ENCODE data around the gene CDKN1B. TPM values are rescaled to one million over a fixed set of nuclear protein-coding genes. Genes with fewer than 3 reads are reported as not detected.

Gene CDKN1B
- total RNA-seq, 5 donors from 2014 or later (not counting 1 experiment from before 2014, with no cell fraction given), result 170 to 246 (median 188) TPM

GRCh38 chr12:12718381-12718759, 1.2 kb downstream of the CDKN1B start:
- peak in 1 of 35 experiments; percentile 5 for DNase-seq

DNA sequence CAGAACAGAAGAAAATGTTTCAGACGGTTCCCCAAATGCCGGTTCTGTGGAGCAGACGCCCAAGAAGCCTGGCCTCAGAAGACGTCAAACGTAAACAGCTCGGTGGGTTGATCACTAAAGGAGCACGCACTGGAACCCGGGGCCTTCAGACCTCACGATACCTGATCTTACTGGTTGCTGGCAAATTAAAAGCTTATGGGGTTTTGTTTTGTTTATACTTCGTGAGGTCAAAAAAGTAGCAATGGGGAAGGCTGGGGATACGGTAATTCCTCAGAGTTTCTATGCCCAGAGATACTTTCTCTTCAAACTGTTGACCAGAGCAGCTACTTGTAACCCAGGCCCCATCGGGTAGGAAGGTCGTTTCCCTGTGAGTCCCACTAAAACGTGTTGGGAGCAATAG, 1.7 kb downstream of the CDKN1B start:
- POLR2A ChIA-PET, result interaction anchor here (0.6 to 2.3 kb wide), 7 partner anchors 8 to 382 kb away, joined by 3 to 11 read pairs (median 4); partner anchors contain the start of gene BORCS5 (in 1 of the 2)
- CTCF ChIA-PET, result interaction anchor here (0.6 to 5.8 kb wide), 3 partner anchors 18 to 1163 kb away, joined by 3 to 46 read pairs (median 4); no protein-coding TSS in a partner anchor
- Histone ChIP-seq H3K27me3 (replicated peaks in 1 of 2; ENCODE audit: control insufficient read depth in 2 of 2, extremely low read depth in 1 of 2, insufficient read depth in 2 of 2, low read length in 1 of 2) (no peaks in the 10 kb centered on the region), H3K27ac (ENCODE audit: low read length) (peak overlapping the region; percentile 97), H3K9me3 (no peaks in the 10 kb centered on the region), H3K4me1 (ENCODE audit: control insufficient read depth in 1 of 2, extremely low read depth in 1 of 2, insufficient read depth in 2 of 2, low read length in 2 of 2) (peaks cover 21 to 43% of the 10 kb centered on the region in 2 experiments), H3K36me3 (ENCODE audit: control insufficient read depth in 2 of 2, extremely low read depth in 1 of 2, insufficient read depth in 1 of 2, low read length in 1 of 2) (peaks cover 0 to 36% of the 10 kb centered on the region in 2 donors), H3K4me3 (ENCODE audit: control insufficient read depth in 1 of 2, extremely low read depth in 1 of 2, low read length in 1 of 2) (peak overlapping the region; percentile 94 to 100)
- Mint-ChIP-seq H3K4me3 (peak overlapping the region; percentile 93 to 99 (median 99)), H3K36me3 (peaks cover 43% of the 10 kb centered on the region), H3K27ac (peak overlapping the region; percentile 97 to 99), H3K4me1 (peaks cover 32 to 57% (median 47%) of the 10 kb centered on the region in 3 donors), H3K27me3 (no peaks in the 10 kb centered on the region), H3K9me3 (no peaks in the 10 kb centered on the region)
- DNase-seq, result peak in 12 of 35 experiments; percentile 12 to 44 (median 24)
- WGBS (ENCODE audit: insufficient coverage), result 0% methylated on average over 11 of the region's 14 CpGs
- no peak for ATAC-seq (replicated peaks in 1 of 4)

More at GRCh38 chr12:12718381-12718759, 1.2 kb downstream of the CDKN1B start:
- Histone ChIP-seq H3K36me3 (ENCODE audit: control insufficient read depth in 2 of 2, extremely low read depth in 1 of 2, insufficient read depth in 1 of 2, low read length in 1 of 2) (peaks cover 0 to 36% of the 10 kb centered on the region in 2 donors), H3K9me3 (no peaks in the 10 kb centered on the region), H3K27me3 (replicated peaks in 1 of 2; ENCODE audit: control insufficient read depth in 2 of 2, extremely low read depth in 1 of 2, insufficient read depth in 2 of 2, low read length in 1 of 2) (no peaks in the 10 kb centered on the region), H3K27ac (ENCODE audit: low read length) (peak overlapping the region; percentile 97), H3K4me3 (ENCODE audit: control insufficient read depth in 1 of 2, extremely low read depth in 1 of 2, low read length in 1 of 2) (peak overlapping the region; percentile 94 to 100), H3K4me1 (ENCODE audit: control insufficient read depth in 1 of 2, extremely low read depth in 1 of 2, insufficient read depth in 2 of 2, low read length in 2 of 2) (peaks cover 26 to 44% of the 10 kb centered on the region in 2 experiments)
- ATAC-seq (replicated peaks in 1 of 4), result no peak
- 0% methylated on average over 1 of the region's 9 CpGs for WGBS (ENCODE audit: insufficient coverage)
- Mint-ChIP-seq H3K9me3 (no peaks in the 10 kb centered on the region), H3K27ac (peak overlapping the region; percentile 97 to 99), H3K36me3 (peaks cover 43% of the 10 kb centered on the region), H3K4me3 (peak overlapping the region; percentile 93 to 99 (median 99)), H3K4me1 (peaks cover 37 to 62% (median 52%) of the 10 kb centered on the region in 3 donors), H3K27me3 (no peaks in the 10 kb centered on the region)
- POLR2A ChIA-PET, result interaction anchor here (0.5 to 2.3 kb wide), 8 partner anchors 8 to 1684 kb away, joined by 3 to 11 read pairs (median 4); partner anchors contain the start of gene BORCS5 (in 1 of the 2)
- CTCF ChIA-PET, result interaction anchor here in 1 of 2 donors (0.6 to 5.8 kb wide), 2 partner anchors 19 to 83 kb away, joined by 3 to 46 read pairs; no protein-coding TSS in a partner anchor

GRCh38 chr12:12719496-12719895, 2.3 kb downstream of the CDKN1B start:
- H3K9me3 Mint-ChIP-seq, result no peaks in the 10 kb centered on the region
- DNase-seq (no peak), ATAC-seq (replicated peaks in 1 of 4) (no peak)
- no peaks in the 10 kb centered on the region for H3K9me3 ChIP-seq
- peak overlapping the region; percentile 94 to 100 for H3K4me3 ChIP-seq (ENCODE audit: control insufficient read depth in 1 of 2, extremely low read depth in 1 of 2, low read length in 1 of 2)
- no peaks in the 10 kb centered on the region for H3K27me3 ChIP-seq (replicated peaks in 1 of 2; ENCODE audit: control insufficient read depth in 2 of 2, extremely low read depth in 1 of 2, insufficient read depth in 2 of 2, low read length in 1 of 2)
- ChIA-PET CTCF (interaction anchor here (0.6 to 5.8 kb wide), 3 partner anchors 17 to 252 kb away, joined by 3 to 46 read pairs (median 4); no protein-coding TSS in a partner anchor), POLR2A (interaction anchor here in 1 of 2 donors (0.6 to 2.3 kb wide), 5 partner anchors 17 to 383 kb away, joined by 3 to 11 read pairs (median 3); partner anchors contain the start of gene BORCS5)
- peaks cover 43% of the 10 kb centered on the region for H3K36me3 Mint-ChIP-seq
- peak overlapping the region; percentile 93 to 99 (median 99) for H3K4me3 Mint-ChIP-seq
- H3K27ac Mint-ChIP-seq, result peak overlapping the region; percentile 97 to 99
- H3K27me3 Mint-ChIP-seq, result no peaks in the 10 kb centered on the region
- peaks cover 0 to 36% of the 10 kb centered on the region in 2 donors for H3K36me3 ChIP-seq (ENCODE audit: control insufficient read depth in 2 of 2, extremely low read depth in 1 of 2, insufficient read depth in 1 of 2, low read length in 1 of 2)
- peaks cover 29 to 50% (median 41%) of the 10 kb centered on the region in 3 donors for H3K4me1 Mint-ChIP-seq
- H3K27ac ChIP-seq (ENCODE audit: low read length), result peak overlapping the region; percentile 97
- H3K4me1 ChIP-seq (ENCODE audit: control insufficient read depth in 1 of 2, extremely low read depth in 1 of 2, insufficient read depth in 2 of 2, low read length in 2 of 2), result peaks cover 21 to 41% of the 10 kb centered on the region in 2 experiments
- WGBS (ENCODE audit: insufficient coverage), result no CpG with 5 or more reads among the region's 3 CpGs

DNA sequence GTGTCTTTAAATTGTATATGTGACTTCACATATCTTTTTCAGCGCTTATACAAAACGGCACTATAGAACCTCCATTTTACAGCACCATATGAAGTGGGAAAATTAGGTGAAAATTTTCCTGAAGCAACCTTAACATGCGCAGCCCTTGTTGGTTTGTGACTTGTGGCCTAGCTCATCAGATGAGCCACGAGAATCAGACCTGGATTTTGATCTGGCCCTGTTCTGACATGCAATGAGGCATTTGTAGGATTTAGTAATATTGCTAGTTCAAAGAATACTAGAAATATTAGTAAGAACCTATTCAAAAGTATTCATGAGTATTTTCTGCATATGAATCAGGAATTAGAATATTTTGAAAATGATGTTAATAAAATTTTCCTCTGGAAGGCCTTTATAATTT, 2.9 kb downstream of the CDKN1B start:
- no peaks in the 10 kb centered on the region for H3K27me3 ChIP-seq (replicated peaks in 1 of 2; ENCODE audit: control insufficient read depth in 2 of 2, extremely low read depth in 1 of 2, insufficient read depth in 2 of 2, low read length in 1 of 2)
- H3K4me3 Mint-ChIP-seq, result peak overlapping the region; percentile 93 to 99 (median 99)
- no peaks in the 10 kb centered on the region for H3K9me3 Mint-ChIP-seq
- no CpG with 5 or more reads among the region's 4 CpGs for WGBS (ENCODE audit: insufficient coverage)
- no peaks in the 10 kb centered on the region for H3K9me3 ChIP-seq
- H3K4me1 ChIP-seq (ENCODE audit: control insufficient read depth in 1 of 2, extremely low read depth in 1 of 2, insufficient read depth in 2 of 2, low read length in 2 of 2), result peaks cover 21 to 38% of the 10 kb centered on the region in 2 experiments
- POLR2A ChIA-PET, result interaction anchor here in 1 of 2 donors (1.0 to 2.3 kb wide), 2 partner anchors 23 to 363 kb away, joined by 3 to 11 read pairs; partner anchors contain the start of gene BORCS5
- H3K4me1 Mint-ChIP-seq, result peaks cover 25 to 45% (median 36%) of the 10 kb centered on the region in 3 donors
- peak overlapping the region; percentile 97 for H3K27ac ChIP-seq (ENCODE audit: low read length)
- peak overlapping the region in 1 of 2 donors; percentile 94 for H3K4me3 ChIP-seq (ENCODE audit: control insufficient read depth in 1 of 2, extremely low read depth in 1 of 2, low read length in 1 of 2)
- no peak for DNase-seq
- peaks cover 0 to 36% of the 10 kb centered on the region in 2 donors for H3K36me3 ChIP-seq (ENCODE audit: control insufficient read depth in 2 of 2, extremely low read depth in 1 of 2, insufficient read depth in 1 of 2, low read length in 1 of 2)
- no peak for ATAC-seq (replicated peaks in 1 of 4)
- no peaks in the 10 kb centered on the region for H3K27me3 Mint-ChIP-seq
- H3K27ac Mint-ChIP-seq, result peak overlapping the region; percentile 90 to 97
- CTCF ChIA-PET, result interaction anchor here in 1 of 2 donors (0.7 to 5.8 kb wide), 3 partner anchors 17 to 252 kb away, joined by 3 to 46 read pairs (median 4); no protein-coding TSS in a partner anchor
- peaks cover 43% of the 10 kb centered on the region for H3K36me3 Mint-ChIP-seq

DNA sequence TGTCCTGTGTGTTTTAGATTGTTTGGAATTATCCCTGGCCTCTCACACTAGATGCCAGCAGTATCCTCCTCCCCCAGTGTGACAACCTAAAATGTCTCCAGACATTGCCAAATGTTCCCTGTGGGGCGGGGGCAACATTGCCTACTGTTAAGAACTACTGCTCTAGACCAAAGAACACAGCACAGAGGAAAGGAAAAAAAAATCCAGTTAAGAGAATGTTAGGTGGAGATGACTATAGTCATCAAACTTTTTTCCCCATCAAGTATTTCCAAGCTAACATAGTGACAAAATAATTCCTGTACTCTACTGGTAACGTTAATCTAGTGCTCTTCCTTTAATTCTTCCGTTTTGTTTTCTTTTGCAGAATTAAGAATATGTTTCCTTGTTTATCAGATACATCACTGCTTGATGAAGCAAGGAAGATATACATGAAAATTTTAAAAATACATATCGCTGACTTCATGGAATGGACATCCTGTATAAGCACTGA, 3.5 kb downstream of the CDKN1B start:
- H3K4me3 ChIP-seq (ENCODE audit: control insufficient read depth in 1 of 2, extremely low read depth in 1 of 2, low read length in 1 of 2), result peak overlapping the region; percentile 15 to 94
- peaks cover 0 to 36% of the 10 kb centered on the region in 2 donors for H3K36me3 ChIP-seq (ENCODE audit: control insufficient read depth in 2 of 2, extremely low read depth in 1 of 2, insufficient read depth in 1 of 2, low read length in 1 of 2)
- Mint-ChIP-seq H3K27me3 (no peaks in the 10 kb centered on the region), H3K27ac (peak overlapping the region; percentile 90 to 97), H3K4me1 (peaks cover 25 to 44% (median 34%) of the 10 kb centered on the region in 3 donors), H3K36me3 (peaks cover 43% of the 10 kb centered on the region), H3K9me3 (no peaks in the 10 kb centered on the region), H3K4me3 (peak overlapping the region; percentile 93 to 99 (median 99))
- H3K4me1 ChIP-seq (ENCODE audit: control insufficient read depth in 1 of 2, extremely low read depth in 1 of 2, insufficient read depth in 2 of 2, low read length in 2 of 2), result peaks cover 15 to 34% of the 10 kb centered on the region in 2 experiments
- peak overlapping the region; percentile 97 for H3K27ac ChIP-seq (ENCODE audit: low read length)
- ChIA-PET POLR2A (interaction anchor here (0.6 to 2.2 kb wide), 5 partner anchors 16 to 388 kb away, joined by 3 to 12 read pairs (median 4); partner anchors contain the start of gene BORCS5 (in 1 of the 2)), CTCF (interaction anchor here (0.6 to 5.8 kb wide), 5 partner anchors 16 to 1739 kb away, joined by 3 to 46 read pairs (median 5); no protein-coding TSS in a partner anchor)
- no CpG with 5 or more reads among the region's 4 CpGs for WGBS (ENCODE audit: insufficient coverage)
- no peaks in the 10 kb centered on the region for H3K9me3 ChIP-seq
- ATAC-seq (replicated peaks in 1 of 4) (no peak), DNase-seq (no peak)
- H3K27me3 ChIP-seq (replicated peaks in 1 of 2; ENCODE audit: control insufficient read depth in 2 of 2, extremely low read depth in 1 of 2, insufficient read depth in 2 of 2, low read length in 1 of 2), result no peaks in the 10 kb centered on the region
